ENCODE measurements around the gene MYOZ2. TPM values are rescaled to one million over a fixed set of nuclear protein-coding genes. Genes with fewer than 3 reads are reported as not detected.

Gene MYOZ2
- total and polyA plus RNA-seq, 2 donors: 0.33 to 0.98 TPM

DNA sequence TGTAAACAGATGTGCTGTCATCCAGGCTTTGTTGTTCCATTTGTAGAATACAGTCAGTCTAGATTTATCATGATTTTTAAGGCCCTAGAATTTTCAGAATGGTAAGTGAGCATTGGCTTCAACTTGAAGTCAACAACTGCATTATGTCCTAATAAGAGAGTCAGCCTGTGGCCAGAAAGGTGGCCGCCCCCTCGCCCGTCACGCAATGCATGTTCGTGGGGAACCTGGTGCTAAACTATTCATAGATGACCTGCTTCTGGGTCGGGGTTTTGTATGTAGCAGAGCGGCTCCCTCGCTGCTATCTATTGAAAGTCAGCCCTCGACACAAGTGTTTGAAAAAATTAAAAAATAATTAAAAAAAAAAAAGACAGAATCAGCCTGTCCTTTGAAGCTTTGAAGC lies 101.6 kb downstream of the MYOZ2 start:
- H3K36me3 ChIP-seq (ENCODE audit: control insufficient read depth in 2 of 2, insufficient read depth in 2 of 2, low read length in 1 of 2): no peaks in the 10 kb centered on the region
- no peak overlapping the region for H3K27ac ChIP-seq (ENCODE audit: low read depth in 1 of 2, low read length in 1 of 2)

More for the DNA sequence above, 101.6 kb downstream of the MYOZ2 start:
- no peak for DNase-seq (ENCODE audit: low read depth in 6 of 9, low spot score in 9 of 9)
- H3K4me1 ChIP-seq (ENCODE audit: control insufficient read depth in 2 of 2, insufficient read depth in 2 of 2, low read length in 2 of 2): peaks cover 0 to 6% of the 10 kb centered on the region in 2 donors
- H3K4me3 ChIP-seq (ENCODE audit: low read length in 2 of 2): no peak overlapping the region
- no peaks in the 10 kb centered on the region for H3K27me3 ChIP-seq (ENCODE audit: control insufficient read depth in 2 of 2, insufficient read depth in 1 of 2, low read length in 1 of 2)
- WGBS: 97% methylated on average over 9 of the region's 9 CpGs
- no peaks in the 10 kb centered on the region for H3K9me3 ChIP-seq (ENCODE audit: control insufficient read depth in 2 of 2, insufficient read depth in 1 of 2, low read length in 1 of 2)

Other genes starting within 250 kb of the MYOZ2 start
- gene SYNPO2, start 247.0 kb upstream of the MYOZ2 start, total RNA-seq: 15.8 TPM
- gene SYNPO2, start 247.0 kb upstream of the MYOZ2 start, polyA plus RNA-seq: 31.3 TPM
- gene USP53, start 76.9 kb downstream of the MYOZ2 start, total RNA-seq: 17.3 TPM
- gene USP53, start 76.9 kb downstream of the MYOZ2 start, polyA plus RNA-seq: 18.5 TPM
- gene FABP2, start 186.3 kb downstream of the MYOZ2 start, total RNA-seq: 0.28 TPM
- 1.9 TPM for gene FABP2, start 186.3 kb downstream of the MYOZ2 start, polyA plus RNA-seq